Activated naive CD4-positive, alpha-beta T cell treated with anti-CD3 and anti-CD28 coated beads for 36 hours (primary cell): ENCODE measurements around the gene MYOG. TPM values are rescaled to one million over a fixed set of nuclear protein-coding genes. Genes with fewer than 3 reads are reported as not detected.
A peak's percentile ranks its signal among the peaks of the same experiment; 100 is the strongest.

Experiments
- CTCF ChIA-PET: fragments of 350-600 bp; sonication (Branson Sonifier 250); formaldehyde crosslinking; loops from one replicate; lab custom pipeline; 2021; ENCODE audit warnings: antibody characterized with exemption; lab: Charles Lee
- DNase-seq: peaks from one replicate; pipeline ENCODE4 v3.0.0-alpha.2; 2020
- H3K27ac Mint-ChIP-seq: one replicate; pipeline ENCODE4 v1.8.0; 2021; ENCODE audit warnings: mild to moderate bottlenecking, mixed read lengths
- H3K27me3 Mint-ChIP-seq: one replicate; pipeline ENCODE4 v1.8.0; 2021; ENCODE audit warnings: low read depth, mixed read lengths
- H3K36me3 Mint-ChIP-seq: one replicate; pipeline ENCODE4 v1.8.0; 2021; ENCODE audit warnings: low read depth, mixed read lengths
- H3K4me1 Mint-ChIP-seq: one replicate; pipeline ENCODE4 v1.8.0; 2021; ENCODE audit warnings: low read depth, mixed read lengths
- H3K4me3 Mint-ChIP-seq: one replicate; pipeline ENCODE4 v1.8.0; 2021; ENCODE audit warnings: mild to moderate bottlenecking, moderate library complexity, mixed read lengths
- H3K9me3 Mint-ChIP-seq: one replicate; pipeline ENCODE4 v1.8.0; 2021; ENCODE audit warnings: mixed read lengths
- intact Hi-C: fragments of 100-400 bp; cut with micrococcal nuclease; formaldehyde crosslinking; loops from one replicate; pipeline ENCODE4 v1.15.1; 2023
- total RNA-seq, 2 experiments: library from RNA; stranded (reverse); gene quantifications; one replicate each; pipeline ENCODE4 v1.2.3, GENCODE V29; 2021

MYOG gene
- total RNA-seq, 2 experiments from 2014 or later: not detected

DNA sequence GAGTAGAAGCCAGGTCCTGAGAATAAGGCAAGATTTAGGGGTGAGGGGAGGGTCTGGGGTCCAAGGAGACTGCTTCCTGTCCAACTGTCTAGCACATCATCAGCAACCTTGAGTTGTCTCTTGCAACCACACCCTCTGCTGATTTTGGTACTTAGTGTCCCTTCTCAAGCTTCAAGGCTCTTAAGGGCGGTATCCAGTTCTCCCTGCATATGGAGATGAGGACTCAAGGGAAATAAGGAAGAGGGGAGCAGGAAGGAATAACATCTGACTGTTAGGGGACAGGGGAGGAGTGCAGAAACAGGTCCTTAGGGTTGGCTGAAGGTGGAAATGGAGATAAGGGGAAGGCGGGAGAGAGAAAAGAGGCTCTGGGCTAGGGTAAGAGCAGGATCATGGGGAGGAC, 12.3 kb downstream of the MYOG start:
- no peaks in the 10 kb centered on the region for H3K9me3 Mint-ChIP-seq
- peaks cover 4% of the 10 kb centered on the region for H3K4me1 Mint-ChIP-seq
- intact Hi-C loops: no loop called here
- no peaks in the 10 kb centered on the region for H3K36me3 Mint-ChIP-seq
- no peak overlapping the region for H3K27ac Mint-ChIP-seq
- H3K27me3 Mint-ChIP-seq: peaks cover 23% of the 10 kb centered on the region
- DNase-seq: no peak
- H3K4me3 Mint-ChIP-seq: no peak overlapping the region
- CTCF ChIA-PET: no interaction called here

DNA sequence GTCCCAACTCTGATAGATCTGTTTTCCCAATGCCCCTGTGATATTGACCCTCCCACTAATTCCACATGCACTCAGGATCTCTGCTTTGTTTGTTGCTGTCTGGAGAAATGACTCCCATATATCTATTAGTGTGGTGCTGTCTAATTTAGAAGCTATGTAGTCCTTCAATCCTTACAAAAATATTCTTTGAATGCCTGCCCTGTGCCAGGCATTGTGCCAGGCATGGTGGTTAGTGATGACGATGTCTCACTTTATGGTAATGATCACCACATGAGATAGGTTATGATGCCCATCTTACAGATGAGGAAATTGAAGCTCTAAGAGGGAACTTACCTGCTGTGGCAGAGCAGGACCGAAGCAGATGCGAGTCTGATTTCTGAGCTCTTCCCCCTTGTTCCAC, 12.9 kb downstream of the MYOG start:
- Mint-ChIP-seq H3K4me1 (peaks cover 4% of the 10 kb centered on the region), H3K27me3 (peaks cover 23% of the 10 kb centered on the region), H3K36me3 (no peaks in the 10 kb centered on the region), H3K4me3 (no peak overlapping the region), H3K9me3 (no peaks in the 10 kb centered on the region), H3K27ac (no peak overlapping the region)
- CTCF ChIA-PET: interaction anchor here (1.2 kb wide), 1 partner anchor 11 kb away, joined by 3 read pairs; no protein-coding TSS in a partner anchor
- no peak for DNase-seq
- intact Hi-C loops: no loop called here

DNA sequence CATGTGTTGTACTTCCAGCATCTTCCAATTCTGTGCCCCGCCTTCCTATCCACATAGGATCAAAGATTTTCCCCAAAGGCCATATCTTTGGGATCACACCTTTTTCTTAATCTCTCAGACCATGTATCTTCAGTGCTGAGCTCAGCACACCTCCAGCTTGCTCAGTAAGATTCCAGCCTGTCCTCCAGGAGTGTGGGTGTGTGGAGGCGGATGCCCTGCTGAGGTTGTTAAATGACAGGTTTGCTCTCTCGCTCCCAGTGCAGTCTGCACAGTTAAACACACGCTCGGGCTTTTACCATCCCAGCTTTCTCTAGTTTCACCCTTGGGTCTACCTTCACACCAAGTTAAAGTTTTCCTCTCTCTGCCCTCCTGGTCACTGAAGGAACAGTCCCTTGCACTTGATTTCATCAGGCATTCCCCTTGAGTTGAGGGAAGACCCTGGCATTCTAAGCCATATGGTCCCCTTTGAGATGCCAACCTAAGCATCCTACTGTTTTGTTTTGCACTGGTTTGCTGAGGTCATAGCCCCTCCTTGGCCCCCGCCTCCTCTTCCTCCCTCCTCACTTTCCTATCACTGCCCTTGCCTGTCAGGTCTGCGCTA, 13.7 kb downstream of the MYOG start:
- CTCF ChIA-PET: interaction anchor here (1.0 to 1.2 kb wide), 2 partner anchors 12 to 33 kb away, joined by 3 to 5 read pairs; no protein-coding TSS in a partner anchor
- H3K27ac Mint-ChIP-seq: no peak overlapping the region
- H3K4me3 Mint-ChIP-seq: no peak overlapping the region
- H3K27me3 Mint-ChIP-seq: peaks cover 17% of the 10 kb centered on the region
- H3K36me3 Mint-ChIP-seq: no peaks in the 10 kb centered on the region
- peaks cover 4% of the 10 kb centered on the region for H3K4me1 Mint-ChIP-seq
- intact Hi-C loops: no loop called here
- no peak for DNase-seq
- no peaks in the 10 kb centered on the region for H3K9me3 Mint-ChIP-seq

DNA sequence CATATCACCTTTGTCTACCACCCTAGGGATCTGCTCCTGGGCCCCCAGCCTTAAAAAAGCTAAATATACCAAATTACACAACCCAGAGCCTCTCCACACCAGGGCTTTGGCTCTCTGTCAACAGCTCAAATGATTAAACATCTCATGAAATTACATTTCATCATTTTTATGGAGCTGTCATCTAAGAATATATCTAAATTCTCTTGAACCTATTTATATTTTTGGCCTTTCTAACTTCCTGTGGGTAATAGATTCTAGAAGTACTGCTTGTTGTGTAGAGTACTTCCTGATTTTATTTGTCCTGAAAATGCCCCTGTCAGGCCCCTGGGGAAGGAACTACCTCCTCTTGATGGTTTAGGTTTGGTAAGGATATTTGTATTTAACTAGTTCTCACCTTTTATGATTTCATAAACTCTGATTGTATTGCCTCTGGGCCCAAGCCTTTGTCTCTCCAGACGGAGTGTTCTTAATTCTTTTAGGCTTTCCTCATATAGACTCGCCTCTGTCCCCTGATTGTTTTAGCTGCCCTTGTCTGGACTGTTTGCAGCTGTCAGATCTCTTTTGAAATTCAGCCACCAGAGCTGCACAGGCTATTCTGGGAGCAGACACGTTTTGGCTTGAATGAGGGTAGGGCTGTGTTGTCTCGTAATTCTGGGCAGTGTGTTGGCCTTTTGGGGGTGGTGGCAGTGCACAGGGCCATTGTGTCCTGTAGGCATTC, 16.6 kb downstream of the MYOG start:
- Mint-ChIP-seq H3K36me3 (no peaks in the 10 kb centered on the region), H3K9me3 (no peaks in the 10 kb centered on the region), H3K4me1 (no peaks in the 10 kb centered on the region), H3K27ac (no peak overlapping the region), H3K27me3 (peaks cover 7% of the 10 kb centered on the region), H3K4me3 (no peak overlapping the region)
- DNase-seq: no peak
- intact Hi-C loops: no loop called here
- CTCF ChIA-PET: no interaction called here

DNA sequence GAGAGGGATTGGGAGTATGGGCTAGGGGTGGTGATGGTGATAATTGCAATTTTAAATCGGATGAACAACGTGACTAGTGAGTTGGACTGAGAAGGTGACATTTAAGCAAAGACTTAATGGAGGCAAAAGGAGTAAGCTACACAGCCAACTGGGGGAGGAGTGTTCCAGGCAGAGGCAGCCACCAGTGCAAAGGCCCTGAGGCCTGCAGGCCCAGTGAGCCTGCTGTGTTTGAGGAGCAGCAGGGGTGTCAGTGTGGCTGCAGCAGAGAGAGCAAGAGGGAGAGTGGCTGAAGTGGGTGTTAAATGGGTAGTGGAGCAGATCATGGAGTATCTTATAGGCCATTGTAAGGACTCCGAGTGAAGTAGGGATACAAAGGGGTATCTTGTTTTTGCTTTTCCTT, 18.8 kb downstream of the MYOG start:
- Mint-ChIP-seq H3K36me3 (no peaks in the 10 kb centered on the region), H3K4me1 (no peaks in the 10 kb centered on the region), H3K9me3 (no peaks in the 10 kb centered on the region), H3K27me3 (no peaks in the 10 kb centered on the region), H3K27ac (no peak overlapping the region), H3K4me3 (no peak overlapping the region)
- no peak for DNase-seq
- intact Hi-C loops: no loop called here
- CTCF ChIA-PET: interaction anchor here (0.7 to 1.6 kb wide), 3 partner anchors 13 to 28 kb away, joined by 3 to 7 read pairs (median 3); no protein-coding TSS in a partner anchor

DNA sequence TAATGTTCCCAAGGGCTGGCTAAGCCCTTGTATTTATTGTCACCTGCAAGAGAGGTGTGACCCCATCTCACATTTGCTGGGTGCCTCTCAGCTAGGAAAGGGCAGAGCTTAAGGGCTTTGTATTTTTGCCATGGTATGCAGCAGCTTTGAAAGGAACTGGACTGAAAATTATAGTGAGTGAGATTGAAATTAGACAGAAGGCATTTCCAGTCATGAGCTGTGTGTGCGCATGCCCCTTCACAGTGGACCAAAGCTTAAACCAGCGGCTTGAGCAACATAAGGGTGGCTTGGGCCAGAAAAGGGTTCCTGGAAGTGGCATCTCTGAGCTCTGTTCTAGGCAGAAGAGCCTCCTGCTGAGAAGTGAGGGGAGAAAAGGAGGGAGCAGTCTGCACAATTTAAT, 19.8 kb downstream of the MYOG start:
- no peaks in the 10 kb centered on the region for H3K36me3 Mint-ChIP-seq
- no peaks in the 10 kb centered on the region for H3K4me1 Mint-ChIP-seq
- DNase-seq: no peak
- H3K27me3 Mint-ChIP-seq: no peaks in the 10 kb centered on the region
- H3K9me3 Mint-ChIP-seq: no peaks in the 10 kb centered on the region
- intact Hi-C loops: no loop called here
- CTCF ChIA-PET: interaction anchor here (0.7 to 1.6 kb wide), 2 partner anchors 12 to 27 kb away, joined by 3 to 7 read pairs; no protein-coding TSS in a partner anchor
- no peak overlapping the region for H3K4me3 Mint-ChIP-seq
- H3K27ac Mint-ChIP-seq: peak overlapping the region; percentile 35

DNA sequence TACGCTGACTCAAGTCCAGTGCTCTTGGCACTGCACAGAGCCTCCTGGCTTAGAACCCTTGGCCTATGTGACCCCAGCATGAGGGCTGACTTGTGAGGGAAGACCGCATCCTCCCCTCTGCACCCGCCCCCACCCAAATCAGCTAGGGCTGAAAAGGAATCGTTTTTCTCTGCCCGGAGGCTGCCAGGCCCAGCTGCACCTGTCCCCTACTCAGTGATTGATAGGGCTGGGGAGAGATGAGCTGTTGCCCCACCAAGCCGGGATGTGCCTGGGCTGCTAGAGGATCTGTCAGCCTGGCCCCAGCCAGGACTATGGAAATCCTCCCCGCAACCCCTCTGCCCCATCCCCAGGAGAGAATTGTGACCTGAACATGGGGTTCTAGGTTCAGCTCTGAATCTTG, 20.6 kb downstream of the MYOG start:
- CTCF ChIA-PET: interaction anchor here (1.6 kb wide), 1 partner anchor 26 kb away, joined by 7 read pairs; no protein-coding TSS in a partner anchor
- intact Hi-C loops: no loop called here
- H3K27ac Mint-ChIP-seq: no peak overlapping the region
- H3K9me3 Mint-ChIP-seq: no peaks in the 10 kb centered on the region
- no peaks in the 10 kb centered on the region for H3K27me3 Mint-ChIP-seq
- DNase-seq: no peak
- H3K36me3 Mint-ChIP-seq: no peaks in the 10 kb centered on the region
- no peaks in the 10 kb centered on the region for H3K4me1 Mint-ChIP-seq
- H3K4me3 Mint-ChIP-seq: no peak overlapping the region

DNA sequence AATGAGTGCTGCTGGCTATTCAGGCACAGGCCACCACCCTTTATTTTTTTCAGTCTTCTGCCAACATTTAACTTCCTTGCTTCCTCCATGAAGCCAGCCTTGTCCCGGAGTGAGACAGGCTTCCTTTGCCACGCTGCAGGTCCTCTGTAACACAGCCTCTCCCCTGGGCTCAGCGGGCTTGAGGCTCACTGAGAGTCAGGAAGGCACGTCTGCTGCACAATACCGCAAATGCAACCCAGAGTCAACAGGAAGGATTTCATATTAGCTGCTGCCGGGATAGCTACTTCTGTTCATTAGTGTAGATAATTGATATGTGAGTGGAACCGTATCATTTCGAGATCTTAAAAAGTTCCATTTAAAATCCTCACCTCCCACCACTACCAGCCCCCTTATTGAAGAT, 22.5 kb downstream of the MYOG start:
- H3K4me1 Mint-ChIP-seq: no peaks in the 10 kb centered on the region
- CTCF ChIA-PET: interaction anchor here (2.3 kb wide), 1 partner anchor 24 kb away, joined by 10 read pairs; no protein-coding TSS in a partner anchor
- intact Hi-C loops: no loop called here
- peaks cover 2% of the 10 kb centered on the region for H3K36me3 Mint-ChIP-seq
- no peaks in the 10 kb centered on the region for H3K27me3 Mint-ChIP-seq
- H3K9me3 Mint-ChIP-seq: no peaks in the 10 kb centered on the region
- no peak overlapping the region for H3K27ac Mint-ChIP-seq
- no peak for DNase-seq
- no peak overlapping the region for H3K4me3 Mint-ChIP-seq

DNA sequence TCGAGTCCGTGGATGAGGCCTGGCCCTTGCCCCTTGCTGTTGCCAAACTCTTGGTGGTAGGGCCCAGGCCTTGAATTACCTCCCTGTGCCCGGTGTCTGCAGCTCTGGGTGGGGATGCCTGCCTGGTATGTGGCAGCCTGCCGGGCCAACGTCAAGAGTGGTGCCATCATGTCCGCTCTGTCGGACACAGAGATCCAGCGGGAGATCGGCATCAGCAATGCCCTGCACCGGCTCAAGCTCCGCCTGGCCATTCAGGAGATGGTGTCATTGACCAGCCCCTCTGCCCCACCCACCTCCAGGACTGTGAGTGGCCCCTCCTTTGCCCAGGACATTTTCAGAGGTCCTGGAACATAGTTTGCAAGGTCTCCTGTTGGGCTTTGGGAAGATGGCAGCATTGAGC, 25.7 kb downstream of the MYOG start:
- intact Hi-C loops: no loop called here
- H3K4me1 Mint-ChIP-seq: no peaks in the 10 kb centered on the region
- peaks cover 2% of the 10 kb centered on the region for H3K36me3 Mint-ChIP-seq
- H3K27ac Mint-ChIP-seq: no peak overlapping the region
- no peak for DNase-seq
- CTCF ChIA-PET: interaction anchor here (1.6 kb wide), 1 partner anchor 21 kb away, joined by 8 read pairs; no protein-coding TSS in a partner anchor
- no peaks in the 10 kb centered on the region for H3K9me3 Mint-ChIP-seq
- H3K4me3 Mint-ChIP-seq: no peak overlapping the region
- H3K27me3 Mint-ChIP-seq: no peaks in the 10 kb centered on the region

DNA sequence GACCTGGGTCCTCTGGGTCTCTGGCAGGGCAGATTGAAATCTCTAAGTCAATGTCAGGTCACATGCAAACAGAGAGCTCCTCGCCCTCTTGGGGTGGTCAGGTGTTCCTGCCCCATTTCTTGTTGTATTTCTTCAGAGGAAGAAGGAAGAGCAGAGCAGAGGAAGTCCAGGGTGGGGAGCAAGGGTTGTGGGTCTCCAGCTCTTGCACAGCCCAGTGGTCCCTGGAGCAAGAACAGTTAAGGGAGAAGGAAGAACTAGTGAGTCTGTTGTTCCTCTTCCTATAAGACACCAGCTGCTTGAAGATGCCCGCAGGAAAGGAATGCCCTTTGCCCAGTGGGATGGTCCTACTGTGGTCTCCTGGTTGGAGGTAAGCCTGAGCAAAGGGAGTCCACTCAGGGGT, 26.3 kb downstream of the MYOG start:
- CTCF ChIA-PET: interaction anchor here (1.5 to 3.0 kb wide), 2 partner anchors 20 to 157 kb away, joined by 3 to 10 read pairs; no protein-coding TSS in a partner anchor
- H3K27me3 Mint-ChIP-seq: no peaks in the 10 kb centered on the region
- H3K27ac Mint-ChIP-seq: no peak overlapping the region
- H3K4me1 Mint-ChIP-seq: no peaks in the 10 kb centered on the region
- H3K4me3 Mint-ChIP-seq: no peak overlapping the region
- no peak for DNase-seq
- peaks cover 2% of the 10 kb centered on the region for H3K36me3 Mint-ChIP-seq
- no peaks in the 10 kb centered on the region for H3K9me3 Mint-ChIP-seq
- intact Hi-C loops: no loop called here

DNA sequence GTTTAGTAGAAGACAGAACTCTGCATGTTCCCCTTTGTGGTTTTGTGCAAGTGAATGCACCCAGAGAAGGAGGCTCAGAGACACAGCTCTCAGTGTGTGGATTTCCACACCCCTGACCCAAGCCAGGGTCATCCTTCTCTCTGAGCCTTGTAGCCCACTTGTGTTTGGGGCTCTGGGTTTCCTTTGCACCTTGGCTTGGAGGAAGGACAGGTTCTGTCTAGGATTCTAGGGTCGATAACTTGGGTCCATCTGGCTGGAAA, 27.2 kb downstream of the MYOG start:
- DNase-seq: no peak
- no peak overlapping the region for H3K27ac Mint-ChIP-seq
- no peaks in the 10 kb centered on the region for H3K9me3 Mint-ChIP-seq
- CTCF ChIA-PET: interaction anchor here (0.7 to 3.0 kb wide), 3 partner anchors 19 to 774 kb away, joined by 3 to 10 read pairs (median 3); no protein-coding TSS in a partner anchor
- no peaks in the 10 kb centered on the region for H3K27me3 Mint-ChIP-seq
- H3K36me3 Mint-ChIP-seq: peaks cover 2% of the 10 kb centered on the region
- no peaks in the 10 kb centered on the region for H3K4me1 Mint-ChIP-seq
- intact Hi-C loops: no loop called here
- no peak overlapping the region for H3K4me3 Mint-ChIP-seq

DNA sequence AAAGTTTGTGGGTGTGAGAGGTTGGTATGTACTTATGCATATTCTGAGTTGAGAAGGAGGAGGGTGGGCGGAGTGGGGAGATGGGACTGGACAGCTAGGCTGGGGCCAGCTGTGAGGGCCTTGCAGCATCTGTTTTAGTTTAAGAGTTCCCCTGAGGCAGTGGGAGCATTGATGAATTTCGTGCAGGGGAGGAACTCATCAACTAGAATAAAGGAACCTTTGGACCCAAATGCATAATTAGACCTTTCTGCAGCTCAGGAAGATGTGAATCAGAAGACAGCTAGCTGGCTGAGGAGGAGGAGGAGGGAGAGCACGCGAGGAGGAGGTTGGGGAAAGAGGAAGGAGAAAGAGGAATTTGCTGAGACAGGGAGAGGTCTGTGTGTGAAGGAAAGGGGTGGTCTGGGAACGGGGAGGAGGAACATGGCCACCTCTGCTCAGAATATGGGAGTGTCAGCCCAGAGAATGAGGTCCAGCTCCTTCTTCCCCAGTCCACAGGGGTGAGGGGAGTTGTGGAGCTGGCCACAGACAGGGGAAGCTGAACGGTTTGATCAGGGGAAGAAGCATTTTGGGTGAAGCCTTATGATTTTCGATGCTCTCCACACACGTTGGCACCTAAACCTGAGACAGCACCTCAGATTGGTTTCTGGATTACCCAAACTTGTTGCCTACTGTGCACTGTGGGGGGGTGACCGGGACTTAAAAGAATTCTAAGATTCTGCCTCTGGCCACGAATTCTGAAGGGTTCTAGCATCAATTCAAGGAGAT, 27.7 kb downstream of the MYOG start:
- no peak overlapping the region for H3K27ac Mint-ChIP-seq
- H3K9me3 Mint-ChIP-seq: no peaks in the 10 kb centered on the region
- H3K4me3 Mint-ChIP-seq: no peak overlapping the region
- peaks cover 2% of the 10 kb centered on the region for H3K36me3 Mint-ChIP-seq
- H3K27me3 Mint-ChIP-seq: no peaks in the 10 kb centered on the region
- H3K4me1 Mint-ChIP-seq: no peaks in the 10 kb centered on the region
- intact Hi-C loops: no loop called here
- CTCF ChIA-PET: interaction anchor here (0.7 to 3.0 kb wide), 4 partner anchors 19 to 775 kb away, joined by 3 to 10 read pairs (median 3); no protein-coding TSS in a partner anchor
- no peak for DNase-seq
